Measurements from ENCODE around the gene NRXN3.
A peak's percentile ranks its signal among the peaks of the same experiment; 100 is the strongest.
"Not testable (repeated sequence)": the region's sequence is repeated elsewhere in the genome, so short reads cannot be mapped to it uniquely, and the experiment has no call there.

NRXN3 gene

DNA sequence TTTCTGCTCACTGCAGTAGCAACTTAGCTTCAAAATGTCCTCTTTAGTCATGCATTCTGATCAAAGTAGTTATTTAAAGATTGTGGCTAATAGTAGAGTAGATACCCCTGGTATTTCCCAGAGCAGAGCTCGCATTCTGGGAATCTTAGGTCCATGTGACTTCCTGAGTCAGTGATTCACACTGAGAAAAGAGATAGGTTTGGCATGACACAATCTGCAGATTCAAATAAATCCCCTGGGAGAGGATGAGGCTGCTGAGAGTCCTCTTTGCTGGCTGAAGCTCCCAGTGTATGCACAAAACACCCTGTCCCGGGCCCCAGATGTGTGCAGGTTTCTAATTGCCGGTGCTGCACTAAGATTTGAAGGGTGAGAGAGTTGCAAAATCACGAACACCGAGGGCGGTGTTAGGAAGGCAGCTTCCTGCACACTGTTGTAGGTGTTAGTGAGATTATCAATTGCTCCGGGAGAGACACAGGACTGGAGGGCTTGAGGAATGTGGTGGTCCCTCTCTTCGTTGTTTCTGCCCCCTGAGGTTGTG, 233.2 kb downstream of the NRXN3 start:
- peak in 1 of 51 donors; percentile 25 for DNase-seq

DNA sequence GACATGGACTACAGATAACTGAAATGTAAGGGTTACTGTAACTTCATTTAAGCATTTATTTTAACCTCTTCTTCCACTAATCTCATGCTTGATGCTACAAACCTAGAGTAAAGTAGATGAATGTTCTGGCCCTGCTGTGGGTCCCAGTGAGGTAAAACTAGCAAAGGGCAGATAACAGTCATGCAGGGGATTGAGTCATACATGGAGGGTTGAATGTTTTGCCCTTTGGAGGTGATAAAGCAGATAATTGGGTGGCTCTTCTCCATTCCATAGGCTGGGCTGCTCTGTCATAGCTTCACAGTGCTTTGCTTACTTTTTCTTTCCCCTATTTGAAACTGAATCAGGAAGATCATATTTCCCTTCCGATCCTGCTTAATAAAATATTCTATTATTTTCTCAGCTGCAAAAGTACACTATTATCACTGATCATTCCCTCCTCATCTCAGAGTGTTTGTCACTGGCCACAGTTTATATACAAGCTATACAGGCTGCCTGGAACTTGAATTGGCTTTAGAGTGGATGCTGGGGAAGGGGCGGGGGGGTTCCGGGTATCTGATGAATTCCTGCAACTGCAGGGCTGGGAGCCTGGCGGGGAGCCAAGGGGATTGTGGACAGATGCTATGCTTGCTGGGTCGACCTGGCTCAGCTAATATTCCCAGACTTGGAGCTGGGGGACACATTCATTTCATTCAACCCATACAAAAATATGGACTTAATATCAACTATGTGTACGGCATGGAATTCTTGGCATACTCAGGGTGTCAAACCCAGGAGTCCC, 235.1 kb downstream of the NRXN3 start:
- peak in 3 of 51 donors; percentile 1 to 6 (median 1) for DNase-seq

DNA sequence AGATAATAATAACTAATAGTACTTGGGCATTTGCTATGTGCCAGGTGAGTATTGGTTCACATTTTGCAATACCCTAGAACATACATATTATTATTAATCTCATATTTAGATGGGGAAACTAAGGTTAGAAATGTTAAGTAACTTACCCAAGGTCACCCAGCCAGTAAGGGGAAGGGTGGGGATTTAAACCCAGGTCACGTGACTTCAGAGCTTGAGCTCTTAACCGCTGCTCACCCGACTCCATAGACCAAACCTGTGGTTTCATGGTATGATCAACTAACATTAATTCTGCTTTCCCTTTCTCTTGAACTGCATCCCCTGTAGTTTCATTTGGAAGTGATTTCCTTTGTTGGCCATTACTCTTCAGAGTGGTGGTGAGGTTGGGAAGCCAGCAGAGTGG, 242.3 kb downstream of the NRXN3 start:
- no peak for DNase-seq

DNA sequence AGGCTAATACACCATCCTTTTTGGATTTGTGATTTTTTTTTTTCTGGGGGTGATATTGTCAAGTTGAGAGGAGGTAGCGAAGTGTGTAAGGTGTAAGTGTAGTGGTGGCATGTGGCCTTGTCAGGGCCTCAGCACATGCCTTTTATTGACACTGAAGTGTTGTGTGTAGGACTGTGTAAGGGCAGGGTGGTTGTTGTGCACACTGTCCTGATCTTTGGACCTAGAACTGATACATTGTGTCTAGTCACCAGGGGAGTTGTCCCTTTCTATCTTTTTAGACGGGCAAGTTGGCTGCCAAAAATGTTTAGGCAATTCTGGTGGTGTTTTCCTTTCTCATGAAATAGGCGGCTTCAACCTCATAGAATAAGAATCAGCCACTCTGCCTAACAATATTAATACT, 244.0 kb downstream of the NRXN3 start:
- no peak for DNase-seq

DNA sequence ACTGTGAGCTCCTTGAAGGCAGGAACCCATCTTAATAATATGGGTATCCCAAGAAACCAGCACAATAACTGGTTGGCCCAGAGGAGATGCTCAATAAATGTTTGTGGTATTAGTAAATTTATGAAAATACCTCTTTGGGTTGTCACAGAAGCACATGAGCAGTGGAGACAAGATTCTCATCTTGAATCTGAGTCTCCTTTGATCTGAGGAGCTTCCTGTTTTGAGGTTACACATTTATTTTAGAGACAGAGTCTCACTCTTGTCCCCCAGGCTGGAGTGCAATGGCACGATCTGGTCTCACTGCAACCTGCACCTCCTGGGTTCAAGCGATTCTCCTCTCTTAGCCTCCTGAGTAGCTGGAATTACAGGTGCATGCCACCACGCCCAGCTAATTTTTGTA, 247.4 kb downstream of the NRXN3 start:
- DNase-seq = no peak

DNA sequence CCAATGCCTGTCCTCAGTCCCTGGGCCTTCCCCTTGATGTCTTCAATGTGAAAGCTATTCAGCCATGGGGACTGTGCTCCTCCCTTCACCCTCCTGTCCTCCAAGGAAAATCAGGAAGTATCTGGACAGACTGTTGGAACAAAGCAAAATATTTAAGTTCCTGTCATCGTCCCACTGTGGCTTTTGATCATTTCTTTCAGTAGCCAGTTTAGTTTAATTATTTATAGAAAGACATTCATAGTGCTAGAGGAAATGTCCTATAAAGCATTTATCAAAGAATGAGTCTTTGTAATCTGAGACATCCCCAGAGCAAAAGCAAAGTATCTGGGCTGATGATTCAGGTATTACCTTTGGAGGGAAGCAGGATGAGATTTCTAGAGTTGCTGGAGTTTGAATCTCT, 254.1 kb downstream of the NRXN3 start:
- no peak for DNase-seq

DNA sequence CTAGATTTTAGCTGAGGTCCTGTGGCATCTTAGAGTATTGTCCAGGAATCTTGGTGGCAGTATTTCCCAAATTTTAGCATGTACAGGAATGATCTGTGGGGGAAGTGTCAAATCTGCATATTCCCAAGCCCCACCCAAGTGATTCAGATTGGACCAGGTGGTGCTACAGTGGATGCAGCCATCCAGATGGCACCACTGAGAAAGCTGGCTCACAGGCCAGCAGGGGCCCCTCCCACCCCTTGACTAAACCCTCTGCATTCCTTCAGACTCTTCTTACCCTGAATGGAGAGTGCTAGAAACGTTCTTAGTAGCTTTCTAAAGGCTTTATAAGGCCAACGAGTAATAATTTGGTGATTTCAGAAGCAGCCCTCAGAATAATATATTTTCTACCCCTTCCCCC, 255.2 kb downstream of the NRXN3 start:
- DNase-seq = no peak

DNA sequence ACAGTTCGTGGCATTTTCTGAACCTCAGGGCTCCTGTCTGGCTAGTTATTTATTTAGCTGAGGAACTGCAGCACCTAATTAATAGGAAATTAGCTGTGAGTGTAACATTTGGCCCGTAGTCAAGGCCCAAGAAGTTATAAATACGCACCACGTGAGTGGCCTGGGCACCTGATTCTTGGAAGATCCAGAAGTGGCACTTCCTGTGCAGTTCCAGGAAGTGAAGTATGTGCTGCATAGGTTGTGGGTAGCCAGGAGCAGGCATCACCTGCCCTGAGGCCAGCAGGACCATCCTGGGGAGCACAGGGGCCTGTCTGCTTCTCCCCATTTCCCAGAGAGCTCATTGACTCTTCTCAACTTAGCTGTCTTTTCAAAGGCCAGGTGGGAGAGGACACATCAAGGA, 255.6 kb downstream of the NRXN3 start:
- DNase-seq = no peak

DNA sequence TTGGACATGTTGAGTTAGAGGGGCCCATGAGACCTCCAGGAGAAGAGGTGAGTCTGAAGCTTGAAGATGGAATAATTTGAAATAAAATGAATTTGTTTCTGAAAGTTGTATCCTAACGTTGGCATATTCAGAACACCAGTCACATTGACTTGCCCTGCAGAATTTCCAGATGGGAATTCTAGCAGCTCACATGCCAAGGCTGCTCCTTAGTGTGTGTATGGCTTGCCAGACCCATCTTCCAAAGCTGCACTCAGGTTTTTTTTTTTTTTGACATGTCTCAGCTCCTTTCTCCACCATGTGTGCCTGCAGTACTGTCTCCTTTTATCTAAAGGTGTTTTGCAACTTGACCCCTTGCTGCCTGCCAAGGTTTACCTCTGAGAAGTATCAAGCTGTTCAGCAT, 261.9 kb downstream of the NRXN3 start:
- DNase-seq = no peak

DNA sequence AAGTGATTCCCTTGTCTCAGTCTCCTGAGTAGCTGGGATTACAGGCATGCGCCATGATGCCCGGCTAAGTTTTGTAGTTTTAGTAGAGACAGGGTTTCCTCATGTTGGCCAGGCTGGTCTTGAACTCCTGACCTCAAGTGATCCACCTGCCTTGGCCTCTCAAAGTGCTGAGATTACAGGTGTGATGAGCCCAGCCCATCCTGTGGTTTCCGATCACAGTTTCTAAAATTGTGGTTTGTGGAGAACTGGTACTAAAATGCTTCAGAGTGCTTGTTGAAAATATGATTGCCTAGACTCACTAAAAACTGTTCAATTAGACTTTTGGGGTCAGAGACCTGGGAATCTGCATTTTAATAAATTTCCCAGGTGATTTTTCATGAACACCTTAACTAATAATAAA, 267.3 kb downstream of the NRXN3 start:
- DNase-seq = not testable (repeated sequence)

DNA sequence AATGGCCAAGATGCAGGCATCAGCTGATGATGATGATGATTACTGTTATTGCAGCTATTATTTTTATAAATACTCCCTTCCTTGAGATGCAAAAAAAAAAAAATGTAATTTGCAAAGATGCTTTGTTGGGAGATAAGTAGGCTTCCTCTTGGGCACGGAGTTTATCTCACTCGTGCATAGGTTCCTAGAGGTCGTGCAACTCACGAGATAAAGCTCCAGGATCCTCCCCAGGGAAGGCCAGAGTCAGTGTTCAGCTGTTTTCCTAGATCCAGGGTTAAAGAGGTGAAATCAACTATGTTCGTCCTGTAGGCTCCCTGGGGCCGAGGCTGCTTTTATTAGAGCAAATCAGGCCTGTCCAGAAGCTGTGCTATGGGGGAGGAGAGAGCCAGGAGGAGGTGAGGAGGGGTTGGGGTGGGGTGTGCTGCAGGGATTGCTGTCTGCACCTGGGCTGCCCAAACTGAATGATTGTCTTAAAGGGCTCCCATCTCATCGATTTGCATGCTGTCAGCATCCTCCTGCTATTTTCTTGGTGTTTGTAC, 270.3 kb downstream of the NRXN3 start:
- no peak for DNase-seq

DNA sequence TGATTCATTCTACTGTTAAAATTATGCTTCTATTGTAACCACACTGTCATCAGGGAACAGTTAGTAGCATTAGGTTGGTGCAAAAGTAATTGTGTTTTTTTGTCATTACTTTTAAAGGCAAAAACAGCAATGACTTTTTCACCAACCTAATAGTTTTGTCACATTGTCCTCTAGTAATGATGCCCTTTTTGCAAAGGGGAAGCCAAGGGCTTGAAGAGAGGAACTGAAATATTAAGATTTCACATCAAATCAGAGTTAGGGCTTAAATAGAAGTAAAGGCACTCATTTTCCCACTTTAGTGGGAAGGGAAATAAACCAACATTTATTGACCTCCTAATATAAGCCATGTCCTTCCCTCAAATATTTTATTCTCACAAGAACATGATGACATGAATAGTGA, 273.7 kb downstream of the NRXN3 start:
- DNase-seq = no peak

DNA sequence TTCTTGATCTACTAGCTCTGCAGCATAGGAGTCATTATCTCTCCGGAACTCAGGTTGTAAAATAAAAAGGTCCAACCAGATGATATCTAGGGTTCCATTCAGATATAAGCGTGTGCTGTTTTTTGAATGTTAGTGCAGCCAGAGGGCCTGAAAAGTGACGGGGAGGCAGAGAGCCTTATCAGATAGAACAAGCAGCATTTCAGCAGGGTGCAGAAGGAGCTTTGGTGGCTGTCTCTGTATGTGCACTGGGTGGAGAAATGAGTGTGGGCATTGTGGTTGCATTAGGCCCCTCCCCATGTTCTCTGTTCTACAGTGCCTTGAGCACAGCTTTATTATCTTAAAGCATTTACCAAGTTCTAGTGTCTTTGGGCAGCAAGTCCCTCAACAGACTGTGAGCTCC, 275.1 kb downstream of the NRXN3 start:
- DNase-seq = no peak

DNA sequence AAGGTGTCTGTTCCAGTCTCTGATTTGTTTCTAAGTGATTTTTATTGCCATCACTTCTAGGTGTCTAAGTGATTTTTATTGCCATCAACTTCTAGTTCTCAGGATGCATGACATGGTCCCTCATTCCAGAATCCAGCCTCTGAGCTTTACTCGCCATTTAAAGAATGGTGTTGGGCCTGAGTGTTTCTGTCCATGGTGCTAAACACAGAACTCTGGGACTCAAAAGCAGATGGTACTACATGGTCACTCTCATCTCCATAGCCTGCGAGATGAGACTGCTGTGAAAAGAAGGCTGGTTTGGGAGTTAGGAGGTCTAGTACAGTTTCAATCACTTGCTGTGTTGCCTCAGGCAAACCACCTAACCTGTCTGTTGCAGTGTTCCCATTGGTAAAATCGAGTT, 276.6 kb downstream of the NRXN3 start:
- no peak for DNase-seq

DNA sequence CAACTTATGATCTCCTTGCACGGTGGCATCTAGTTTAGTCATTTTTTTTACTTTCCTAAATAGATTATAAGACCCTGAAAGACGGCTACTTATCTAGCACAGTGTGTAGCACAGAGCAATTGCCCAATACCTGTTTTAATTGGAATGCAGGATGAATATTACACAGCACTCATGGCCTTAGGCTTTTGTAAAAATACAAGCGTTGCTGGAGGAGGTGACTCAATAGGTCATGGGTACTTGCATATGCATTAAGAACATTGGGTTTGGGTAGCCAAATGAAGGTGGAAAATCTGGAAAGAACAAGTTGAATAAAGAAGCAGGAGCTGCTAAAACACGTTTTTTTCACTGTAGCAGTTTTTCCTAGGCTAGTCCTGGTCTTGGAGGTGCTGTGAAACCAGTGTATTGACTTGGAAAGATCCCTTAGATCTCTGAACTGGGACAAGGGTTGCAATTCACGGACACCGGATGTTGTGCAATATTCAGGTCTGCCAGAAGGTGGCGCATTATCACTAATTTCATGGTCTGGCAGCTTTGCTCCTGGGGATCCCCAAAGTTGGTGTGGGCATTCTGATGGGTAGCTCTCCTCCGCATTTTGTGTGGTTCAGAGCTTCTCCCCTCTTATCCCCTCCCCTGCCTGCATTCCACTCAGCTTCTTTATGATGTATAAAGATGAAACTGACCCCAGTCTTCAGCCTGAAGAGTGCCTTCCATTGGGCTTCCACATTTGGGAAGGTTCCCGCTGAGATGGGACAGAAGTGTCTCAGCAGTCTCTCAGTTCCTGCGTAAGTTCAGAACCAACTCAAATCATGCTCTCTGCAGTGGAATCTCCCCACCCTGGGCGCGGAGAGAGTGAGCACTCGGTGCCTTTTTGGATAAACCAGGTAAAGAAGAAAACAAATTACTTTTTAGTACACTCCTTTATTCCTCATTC, 278.3 kb downstream of the NRXN3 start:
- DNase-seq = peak in 43 of 51 donors; percentile 2 to 79 (median 28)

DNA sequence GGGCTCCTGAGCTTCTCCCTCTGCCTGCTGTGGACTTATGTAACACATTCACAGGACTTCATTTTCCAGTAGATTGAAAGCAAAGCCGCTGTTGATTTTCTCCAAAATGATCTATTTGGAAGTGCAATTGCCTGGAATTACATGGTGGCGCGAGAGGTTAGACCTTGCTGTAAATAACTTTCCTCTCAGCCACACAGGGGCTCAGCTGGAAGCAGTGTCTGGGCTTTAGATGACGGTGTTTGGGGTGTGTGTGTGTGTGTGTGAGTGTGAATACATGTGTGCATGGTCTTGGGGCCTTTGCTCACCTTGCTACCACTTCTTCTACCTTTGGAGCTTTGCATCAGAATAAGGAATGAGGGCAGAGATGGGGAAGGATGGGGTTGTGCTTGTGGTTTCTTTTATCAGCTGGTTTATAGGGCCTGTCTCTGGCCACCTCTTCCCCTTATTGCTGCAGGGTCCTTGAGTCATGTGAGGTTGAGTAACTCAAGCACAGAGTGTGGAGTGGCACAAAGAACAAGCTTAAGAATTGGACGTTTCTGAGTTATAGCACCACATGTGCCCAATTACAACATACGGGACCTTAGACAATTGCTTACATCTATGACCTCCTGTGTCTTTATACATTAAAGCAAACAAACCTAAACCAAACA, 280.6 kb downstream of the NRXN3 start:
- DNase-seq = no peak

DNA sequence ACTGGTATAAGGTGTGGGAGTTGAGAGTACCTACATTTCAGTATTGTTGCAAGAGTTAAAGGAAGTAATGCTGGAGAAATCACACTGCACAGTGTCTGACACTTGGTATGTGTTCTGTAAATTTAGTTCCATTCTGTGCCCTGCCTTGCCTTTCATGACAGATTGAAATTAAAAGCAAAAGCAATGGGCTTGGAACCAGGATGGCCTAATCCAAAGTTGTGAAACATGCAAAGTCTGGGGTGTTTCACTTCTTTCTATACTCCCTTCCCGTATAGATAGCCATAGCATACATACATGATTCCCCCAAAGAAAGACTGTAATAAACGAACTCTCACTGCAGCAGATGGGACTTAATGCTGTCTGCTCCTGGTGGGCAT, 281.1 kb downstream of the NRXN3 start:
- no peak for DNase-seq

DNA sequence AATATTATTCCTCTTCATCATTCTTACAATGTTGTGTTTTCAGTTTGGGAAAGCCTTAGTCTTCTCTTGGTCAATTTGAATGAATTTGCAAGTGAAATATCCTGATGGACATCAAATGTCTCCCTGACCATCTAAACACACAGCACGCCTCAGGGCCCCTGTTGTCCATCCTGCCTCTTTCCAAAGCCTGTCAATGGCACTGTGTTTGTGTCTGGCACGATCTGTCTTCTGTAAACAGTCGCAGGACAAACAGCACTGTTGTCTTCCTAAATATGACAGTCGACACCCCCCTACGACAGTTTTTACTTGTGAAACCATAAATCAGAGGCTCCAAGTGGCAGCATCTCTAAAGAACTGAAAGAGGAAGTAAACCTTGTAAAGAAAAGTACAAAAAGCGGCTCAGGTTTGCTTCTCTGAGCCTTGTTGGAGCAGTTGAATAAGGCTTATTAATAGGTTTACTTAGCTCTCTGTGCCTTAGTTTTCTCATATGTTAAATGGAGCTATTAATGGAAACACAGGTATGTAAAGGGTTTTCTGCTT, 285.8 kb downstream of the NRXN3 start:
- peak in 13 of 51 donors; percentile 2 to 45 (median 18) for DNase-seq

DNA sequence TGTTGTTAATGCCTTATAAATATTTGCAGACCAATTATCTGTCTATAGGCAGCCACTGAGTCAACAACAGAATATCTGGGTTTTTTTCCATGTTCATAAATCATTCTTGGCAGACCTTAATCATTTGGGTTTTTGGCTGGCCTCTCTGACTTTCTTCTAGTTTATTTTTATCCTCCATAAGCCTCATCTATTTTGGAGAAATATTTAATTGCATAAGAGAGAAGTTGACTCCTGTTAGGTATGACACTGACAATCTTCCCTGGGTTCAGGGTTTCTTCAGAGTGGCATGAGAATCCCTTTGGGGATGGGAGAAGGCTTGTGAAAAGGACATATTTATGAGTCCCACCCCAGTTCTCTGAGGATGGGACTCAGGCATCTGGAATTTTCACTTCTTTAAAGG, 299.8 kb downstream of the NRXN3 start:
- DNase-seq = no peak

DNA sequence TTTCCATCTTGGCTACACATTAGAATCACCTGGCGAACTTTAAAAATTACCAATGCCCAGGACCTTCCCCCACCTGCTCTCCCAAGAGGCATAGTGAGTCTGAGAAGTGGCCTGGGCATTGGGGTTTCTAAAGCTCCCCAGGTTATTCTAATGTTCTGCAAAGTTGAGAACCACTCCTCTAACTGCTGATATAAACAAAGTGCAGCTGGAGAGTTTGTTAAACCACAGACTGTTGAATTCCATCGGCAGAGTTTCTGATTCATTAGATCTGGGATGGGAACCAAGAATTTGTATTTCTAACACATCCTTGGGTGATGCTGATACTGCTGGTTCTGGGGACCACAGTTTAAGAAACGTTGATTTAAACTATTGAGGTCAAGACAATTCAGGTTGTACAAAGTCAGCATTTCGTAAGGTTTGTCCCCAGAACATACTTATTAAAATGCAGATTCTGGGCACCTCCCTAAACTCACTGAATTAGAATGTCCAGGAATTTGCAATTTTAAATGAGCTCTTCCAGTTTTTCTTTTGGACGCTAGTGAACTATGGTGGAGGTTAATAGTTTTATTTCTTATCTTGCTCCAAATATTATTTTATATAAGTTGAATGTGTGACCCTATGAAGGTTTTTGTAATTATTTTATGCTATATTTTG, 309.1 kb downstream of the NRXN3 start:
- DNase-seq = no peak

DNA sequence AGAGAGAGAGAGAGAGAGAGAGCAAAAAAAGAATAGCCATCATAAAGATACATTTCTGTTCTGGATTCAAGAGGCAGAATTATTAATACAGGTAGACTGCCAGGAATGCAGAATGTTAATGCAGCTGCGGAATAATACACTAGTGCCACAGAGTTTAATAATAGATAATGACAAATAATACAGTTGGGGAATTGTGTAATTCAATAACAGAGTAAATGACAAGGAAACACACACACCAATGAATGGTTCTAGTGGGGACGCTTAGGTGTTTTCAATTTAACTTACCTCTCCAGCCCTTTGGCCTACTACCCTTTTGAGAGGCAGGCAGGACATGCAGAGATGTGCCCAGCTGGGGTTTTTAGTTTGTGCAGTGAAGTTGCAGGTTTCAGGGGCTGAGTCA, 313.9 kb downstream of the NRXN3 start:
- no peak for DNase-seq

Measured in hypothalamus (tissue), 51 donors.